Spinal cord (tissue), 10 donors: ENCODE results near the gene DLK2. TPM values are rescaled to one million over a fixed set of nuclear protein-coding genes. Genes with fewer than 3 reads are reported as not detected.
"Not testable (repeated sequence)": the region's sequence is repeated elsewhere in the genome, so short reads cannot be mapped to it uniquely, and the experiment has no call there.

Experiments
- DNase-seq, 6 donors: peaks; one replicate each; pipeline versions ENCODE4 v3.0.0 to v3.0.0-alpha.2; 2013 to 2015; ENCODE audit warnings: low spot score in 6 of 6, low read depth in 4 of 6
- H3K27ac ChIP-seq: one replicate; pipeline ENCODE4 v1.5.1; 2013; ENCODE audit warnings: low read depth, low read length, control low read depth
- H3K27me3 ChIP-seq: one replicate; pipeline ENCODE4 v1.6.1; 2013; ENCODE audit warnings: low read length; ENCODE audit not compliant: control insufficient read depth, insufficient read depth
- H3K36me3 ChIP-seq: one replicate; pipeline ENCODE4 v1.6.1; 2013; ENCODE audit warnings: low read length; ENCODE audit not compliant: control insufficient read depth, insufficient read depth
- H3K4me1 ChIP-seq: one replicate; pipeline ENCODE4 v1.6.1; 2013; ENCODE audit warnings: low read length; ENCODE audit not compliant: control insufficient read depth, insufficient read depth
- H3K4me3 ChIP-seq: one replicate; pipeline ENCODE4 v1.5.1; 2013; ENCODE audit warnings: low read depth, low read length, control low read depth
- H3K9me3 ChIP-seq: one replicate; pipeline ENCODE4 v1.6.1; 2013; ENCODE audit warnings: low read length; ENCODE audit not compliant: control insufficient read depth, insufficient read depth
- WGBS: methylation state at CpG from one replicate; pipeline ENCODE4 v1.1.5; 2013; ENCODE audit warnings: missing lambda C conversion rate; ENCODE audit not compliant: insufficient coverage; 5-methylcytosine and 5-hydroxymethylcytosine counted together
- polyA plus RNA-seq, 2 donors: library from polyadenylated mRNA; unstranded; fragments of 120-200 nt; gene quantifications; one replicate each; pipeline ENCODE4 v1.2.1, GENCODE V29; 2013; ENCODE audit not compliant: insufficient read length in 2 of 2
- total RNA-seq, 2 donors: library from RNA; depleted of rRNA in 1 of 2; stranded (reverse); fragments of 120-200 nt in 1 of 2; fragments of >200 nt in 1 of 2; gene quantifications; one replicate each; pipeline versions ENCODE4 v1.2.3 to v1.2.4, GENCODE V29; 2013 to 2014
- donor health status: healthy.

The DLK2 gene
- total and polyA plus RNA-seq, 4 donors, result 3.5 to 14.5 (median 8.8) TPM

GRCh38 chr6:43434001-43434840 is 21.1 kb downstream of the DLK2 start:
- Histone ChIP-seq H3K27ac (no peak overlapping the region), H3K27me3 (no peaks in the 10 kb centered on the region), H3K4me3 (no peak overlapping the region), H3K36me3 (peaks cover 55% of the 10 kb centered on the region), H3K4me1 (peaks cover 15% of the 10 kb centered on the region), H3K9me3 (no peaks in the 10 kb centered on the region)
- no peak for DNase-seq
- 86% methylated on average over 12 of the region's 15 CpGs for WGBS

GRCh38 chr6:43433148-43433547 is 22.2 kb downstream of the DLK2 start:
- DNase-seq, result no peak
- Histone ChIP-seq H3K27me3 (no peaks in the 10 kb centered on the region), H3K9me3 (no peaks in the 10 kb centered on the region), H3K27ac (no peak overlapping the region), H3K4me3 (no peak overlapping the region), H3K4me1 (peaks cover 24% of the 10 kb centered on the region), H3K36me3 (peaks cover 46% of the 10 kb centered on the region)
- 96% methylated on average over 4 of the region's 8 CpGs for WGBS

GRCh38 chr6:43432009-43432945 is 23.1 kb downstream of the DLK2 start:
- Histone ChIP-seq H3K9me3 (no peaks in the 10 kb centered on the region), H3K36me3 (peaks cover 43% of the 10 kb centered on the region), H3K27ac (no peak overlapping the region), H3K27me3 (no peaks in the 10 kb centered on the region), H3K4me1 (peaks cover 28% of the 10 kb centered on the region), H3K4me3 (no peak overlapping the region)
- WGBS, result 92% methylated on average over 15 of the region's 19 CpGs
- DNase-seq, result no peak

- H3K27me3 ChIP-seq, result no peaks in the 10 kb centered on the region
- DNase-seq, result peak in 1 of 6 donors; percentile 14
- peaks cover 28% of the 10 kb centered on the region for H3K4me1 ChIP-seq
- peaks cover 25% of the 10 kb centered on the region for H3K36me3 ChIP-seq
- H3K4me3 ChIP-seq, result peak overlapping the region; percentile 83
- no peaks in the 10 kb centered on the region for H3K9me3 ChIP-seq
- H3K27ac ChIP-seq, result no peak overlapping the region
- no CpG with 5 or more reads among the region's 3 CpGs for WGBS
Measured at GRCh38 chr6:43428874-43429273, 26.5 kb downstream of the DLK2 start.

GRCh38 chr6:43428112-43428570 is 27.2 kb downstream of the DLK2 start:
- Histone ChIP-seq H3K4me1 (peaks cover 28% of the 10 kb centered on the region), H3K27me3 (no peaks in the 10 kb centered on the region), H3K4me3 (peak overlapping the region; percentile 83), H3K36me3 (peaks cover 18% of the 10 kb centered on the region), H3K9me3 (no peaks in the 10 kb centered on the region), H3K27ac (peak overlapping the region; percentile 93)
- WGBS, result 10% methylated on average over 9 of the region's 12 CpGs
- no peak for DNase-seq

GRCh38 chr6:43427406-43428111 is 27.8 kb downstream of the DLK2 start, which contains the start of gene ABCC10:
Gene ABCC10 (plus strand): TSS chr6:43427541. CDS start chr6:43427979, 438 bp downstream.
- 0% methylated on average over 49 of the region's 49 CpGs for WGBS
- no peaks in the 10 kb centered on the region for H3K27me3 ChIP-seq
- peak within 1 kb of the TSS; percentile 83 for H3K4me3 ChIP-seq
- peak within 1 kb of the TSS; percentile 93 for H3K27ac ChIP-seq
- H3K9me3 ChIP-seq, result no peaks in the 10 kb centered on the region
- peaks cover 12% of the 10 kb centered on the region for H3K36me3 ChIP-seq
- DNase-seq, result peak; percentile 89 to 99 (median 92)
- peaks cover 28% of the 10 kb centered on the region for H3K4me1 ChIP-seq

- WGBS, result 22% methylated on average over 21 of the region's 23 CpGs
- peaks cover 6% of the 10 kb centered on the region for H3K36me3 ChIP-seq
Measured at GRCh38 chr6:43426928-43427405, 28.4 kb downstream of the DLK2 start.

GRCh38 chr6:43425083-43425482 is 30.3 kb downstream of the DLK2 start:
- not testable (repeated sequence) for H3K27me3 ChIP-seq, H3K4me3 ChIP-seq, H3K36me3 ChIP-seq, H3K27ac ChIP-seq, DNase-seq, H3K9me3 ChIP-seq
- H3K4me1 ChIP-seq, result peaks cover 28% of the 10 kb centered on the region
- WGBS, result no CpG with 5 or more reads among the region's 33 CpGs

More at GRCh38 chr6:43426928-43427405, 28.4 kb downstream of the DLK2 start:
- DNase-seq, result no peak
- Histone ChIP-seq H3K27me3 (no peaks in the 10 kb centered on the region), H3K4me3 (peak overlapping the region; percentile 83), H3K4me1 (peaks cover 28% of the 10 kb centered on the region), H3K27ac (peak overlapping the region; percentile 93), H3K9me3 (no peaks in the 10 kb centered on the region)

GRCh38 chr6:43421831-43422230 is 33.5 kb downstream of the DLK2 start:
- Histone ChIP-seq H3K9me3 (no peaks in the 10 kb centered on the region), H3K27ac (no peak overlapping the region), H3K27me3 (no peaks in the 10 kb centered on the region), H3K4me3 (no peak overlapping the region), H3K36me3 (no peaks in the 10 kb centered on the region), H3K4me1 (peaks cover 3% of the 10 kb centered on the region)
- 100% methylated on average over 1 of the region's 3 CpGs for WGBS
- no peak for DNase-seq
